HUES64 (cell line): ENCODE measurements around the gene COQ8B.
A peak's percentile ranks its signal among the peaks of the same experiment; 100 is the strongest.

Source experiments
- H3K27ac ChIP-seq: 2 replicates; pipeline ENCODE4 v1.7.0; 2013; ENCODE audit warnings: low read depth, low read length, inconsistent platforms
- H3K27me3 ChIP-seq: 2 replicates; pipeline ENCODE4 v1.6.1; 2013; ENCODE audit warnings: mild to moderate bottlenecking, low read length; ENCODE audit not compliant: insufficient read depth
- H3K36me3 ChIP-seq: 2 replicates; pipeline ENCODE4 v1.6.1; 2013; ENCODE audit warnings: mild to moderate bottlenecking, low read length; ENCODE audit not compliant: insufficient read depth
- H3K4me1 ChIP-seq: 2 replicates; pipeline ENCODE4 v1.6.1; 2013; ENCODE audit warnings: mild to moderate bottlenecking, low read length, moderate library complexity; ENCODE audit not compliant: insufficient read depth
- H3K4me3 ChIP-seq: 2 replicates; pipeline ENCODE4 v1.5.1; 2013; ENCODE audit warnings: mild to moderate bottlenecking, low read length, moderate library complexity
- H3K9ac ChIP-seq: 2 replicates; pipeline ENCODE4 v1.6.1; 2013; ENCODE audit warnings: mild to moderate bottlenecking, low read depth, low read length
- H3K9me3 ChIP-seq: 2 replicates; pipeline ENCODE4 v1.6.1; 2013; ENCODE audit warnings: low read depth, low read length; ENCODE audit not compliant: insufficient read depth
- WGBS: fragments of 150-250, 120-280 bp; methylation state at CpG from one replicate; pipeline ENCODE4 v1.1.7; 2013; ENCODE audit warnings: missing lambda C conversion rate; 5-methylcytosine and 5-hydroxymethylcytosine counted together

The COQ8B gene

DNA sequence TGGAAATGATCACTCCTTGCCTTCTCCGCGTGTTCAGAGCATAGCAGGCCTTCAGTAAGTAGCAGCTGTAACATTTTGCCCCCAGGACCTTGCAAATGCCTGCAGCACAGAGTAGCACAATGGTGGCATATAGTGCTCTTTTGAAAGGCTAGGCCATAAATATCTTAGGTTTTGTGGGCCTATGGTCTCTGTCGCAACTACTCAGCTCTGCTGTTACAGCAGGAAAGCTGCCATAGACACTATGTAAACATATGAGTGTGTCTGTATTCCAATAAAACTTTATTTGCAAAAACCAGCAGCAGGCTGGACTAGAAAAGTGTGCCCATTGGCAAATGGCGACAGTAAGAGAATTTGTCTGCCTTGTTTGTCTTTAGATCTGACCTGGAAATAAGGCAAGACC, 9.6 kb upstream of the COQ8B start:
- Histone ChIP-seq H3K4me3 (no peak overlapping the region), H3K27me3 (no peaks in the 10 kb centered on the region), H3K36me3 (peaks cover 55% of the 10 kb centered on the region), H3K9me3 (no peaks in the 10 kb centered on the region), H3K27ac (no peak overlapping the region), H3K4me1 (no peaks in the 10 kb centered on the region), H3K9ac (no peak overlapping the region)
- WGBS = 95% methylated on average over 4 of the region's 4 CpGs

DNA sequence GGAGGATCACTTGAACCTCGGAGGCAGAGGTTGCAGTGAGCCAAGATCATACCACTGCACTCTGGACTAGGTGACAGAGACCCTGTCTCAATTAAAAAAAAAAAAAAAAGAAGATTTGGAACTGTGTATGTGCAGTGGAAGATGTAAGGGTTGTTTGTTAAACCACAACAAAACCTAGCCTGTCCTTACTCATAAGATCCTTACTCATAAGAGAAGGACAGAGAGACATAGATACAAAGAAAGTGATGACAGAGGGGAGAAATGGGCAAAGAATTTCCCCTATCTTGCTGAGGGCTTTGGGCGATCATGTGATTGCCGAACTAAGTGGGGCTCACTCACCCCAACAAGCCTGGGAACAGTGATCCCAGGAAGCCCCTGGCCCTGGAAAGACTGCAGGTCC, 8.2 kb upstream of the COQ8B start:
- no peak overlapping the region for H3K27ac ChIP-seq
- H3K27me3 ChIP-seq = no peaks in the 10 kb centered on the region
- 96% methylated on average over 3 of the region's 3 CpGs for WGBS
- no peaks in the 10 kb centered on the region for H3K4me1 ChIP-seq
- H3K4me3 ChIP-seq = no peak overlapping the region
- no peak overlapping the region for H3K9ac ChIP-seq
- H3K36me3 ChIP-seq = peaks cover 41% of the 10 kb centered on the region
- no peaks in the 10 kb centered on the region for H3K9me3 ChIP-seq

GRCh38 chr19:40724315-40724714, 7.6 kb upstream of the COQ8B start:
- Histone ChIP-seq H3K4me1 (peaks cover under 1% of the 10 kb centered on the region; the same call in 1 of the 2 replicates), H3K4me3 (no peak overlapping the region), H3K9me3 (no peaks in the 10 kb centered on the region), H3K27me3 (no peaks in the 10 kb centered on the region), H3K9ac (no peak overlapping the region), H3K27ac (no peak overlapping the region), H3K36me3 (peaks cover 38% of the 10 kb centered on the region)
- 98% methylated on average over 4 of the region's 4 CpGs for WGBS

DNA sequence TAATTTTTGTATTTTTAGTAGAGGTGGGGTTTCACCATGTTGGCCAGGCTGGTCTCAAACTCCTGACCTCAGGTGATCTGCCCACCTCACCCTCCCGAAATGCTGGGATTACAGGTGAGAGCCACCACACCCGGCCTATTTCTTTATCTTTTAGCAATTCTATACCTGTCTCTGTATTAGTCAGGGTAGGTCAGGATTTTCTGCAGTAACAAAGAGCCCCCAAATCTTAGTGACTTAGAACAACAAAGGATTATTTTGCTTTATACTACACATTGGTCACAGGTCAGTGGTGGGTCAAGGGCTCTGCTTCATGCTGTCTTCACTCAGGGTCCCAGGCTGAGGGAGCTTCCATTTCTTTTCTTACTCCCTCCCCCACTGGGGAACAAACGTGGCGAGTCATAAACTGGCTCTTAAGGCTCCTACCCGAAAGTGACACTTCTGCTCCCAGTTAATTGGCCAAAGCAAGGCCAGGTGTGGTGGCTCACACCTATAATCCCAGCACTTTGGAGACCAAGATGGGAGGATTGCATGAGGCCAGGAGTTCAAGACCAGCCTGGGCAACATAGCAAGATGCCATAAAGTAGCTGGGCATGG, 7.1 kb upstream of the COQ8B start:
- Histone ChIP-seq H3K9ac (no peak overlapping the region), H3K27me3 (no peaks in the 10 kb centered on the region), H3K27ac (no peak overlapping the region), H3K36me3 (peaks cover 35% of the 10 kb centered on the region), H3K4me3 (no peak overlapping the region), H3K4me1 (peaks cover 4% of the 10 kb centered on the region; the same call in 1 of the 2 replicates), H3K9me3 (no peaks in the 10 kb centered on the region)
- WGBS = 96% methylated on average over 5 of the region's 5 CpGs

- H3K27ac ChIP-seq = no peak overlapping the region
- no peak overlapping the region for H3K4me3 ChIP-seq
- H3K4me1 ChIP-seq = peaks cover 6% of the 10 kb centered on the region
- 91% methylated on average over 5 of the region's 9 CpGs for WGBS
- no peaks in the 10 kb centered on the region for H3K9me3 ChIP-seq
- no peak overlapping the region for H3K9ac ChIP-seq
- no peaks in the 10 kb centered on the region for H3K27me3 ChIP-seq
- peaks cover 21% of the 10 kb centered on the region for H3K36me3 ChIP-seq
Measured at GRCh38 chr19:40721936-40722661, 5.4 kb upstream of the COQ8B start.

DNA sequence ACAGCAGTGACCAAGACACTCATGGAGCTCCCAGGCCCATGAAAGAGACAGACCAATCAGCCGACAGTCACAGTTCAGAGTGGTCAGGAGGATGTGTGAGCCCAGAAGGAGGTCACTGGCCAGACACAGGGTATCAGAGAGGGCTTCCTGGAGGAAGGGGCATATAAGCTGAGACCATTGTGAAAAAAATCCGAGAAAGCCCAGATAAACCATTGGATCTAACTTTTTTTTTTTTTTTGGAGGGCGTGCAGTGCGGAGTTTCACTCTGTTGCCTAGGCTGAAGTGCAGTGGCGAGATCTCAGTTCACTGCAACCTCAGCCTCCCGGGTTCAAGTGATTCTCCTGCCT, 4.4 kb upstream of the COQ8B start:
- no peak overlapping the region for H3K4me3 ChIP-seq
- 86% methylated on average over 6 of the region's 6 CpGs for WGBS
- H3K9ac ChIP-seq = no peak overlapping the region
- H3K36me3 ChIP-seq = peaks cover 14% of the 10 kb centered on the region
- H3K4me1 ChIP-seq = peaks cover 6% of the 10 kb centered on the region
- no peaks in the 10 kb centered on the region for H3K27me3 ChIP-seq
- H3K27ac ChIP-seq = no peak overlapping the region
- no peaks in the 10 kb centered on the region for H3K9me3 ChIP-seq

- H3K27me3 ChIP-seq = no peaks in the 10 kb centered on the region
- H3K9me3 ChIP-seq = no peaks in the 10 kb centered on the region
- no peak overlapping the region for H3K27ac ChIP-seq
- H3K9ac ChIP-seq = no peak overlapping the region
- H3K4me3 ChIP-seq = peak overlapping the region; percentile 84
- peaks cover 7% of the 10 kb centered on the region for H3K4me1 ChIP-seq
- 83% methylated on average over 7 of the region's 7 CpGs for WGBS
- H3K36me3 ChIP-seq = 0 out of 2 replicates have a peak, but pooled peaks cover 5% of the 10 kb centered on the region
Measured at GRCh38 chr19:40719414-40719894, 2.8 kb upstream of the COQ8B start.

- Histone ChIP-seq H3K4me1 (peaks cover 10% of the 10 kb centered on the region), H3K9me3 (no peaks in the 10 kb centered on the region), H3K27me3 (no peaks in the 10 kb centered on the region), H3K9ac (peak overlapping the region; percentile 65), H3K27ac (no peak overlapping the region; the same call in 1 of the 2 replicates), H3K4me3 (peak overlapping the region; percentile 84), H3K36me3 (0 out of 2 replicates have a peak, but pooled peaks cover 3% of the 10 kb centered on the region)
- 19% methylated on average over 16 of the region's 16 CpGs for WGBS
Measured at GRCh38 chr19:40718774-40719391, 2.2 kb upstream of the COQ8B start.

DNA sequence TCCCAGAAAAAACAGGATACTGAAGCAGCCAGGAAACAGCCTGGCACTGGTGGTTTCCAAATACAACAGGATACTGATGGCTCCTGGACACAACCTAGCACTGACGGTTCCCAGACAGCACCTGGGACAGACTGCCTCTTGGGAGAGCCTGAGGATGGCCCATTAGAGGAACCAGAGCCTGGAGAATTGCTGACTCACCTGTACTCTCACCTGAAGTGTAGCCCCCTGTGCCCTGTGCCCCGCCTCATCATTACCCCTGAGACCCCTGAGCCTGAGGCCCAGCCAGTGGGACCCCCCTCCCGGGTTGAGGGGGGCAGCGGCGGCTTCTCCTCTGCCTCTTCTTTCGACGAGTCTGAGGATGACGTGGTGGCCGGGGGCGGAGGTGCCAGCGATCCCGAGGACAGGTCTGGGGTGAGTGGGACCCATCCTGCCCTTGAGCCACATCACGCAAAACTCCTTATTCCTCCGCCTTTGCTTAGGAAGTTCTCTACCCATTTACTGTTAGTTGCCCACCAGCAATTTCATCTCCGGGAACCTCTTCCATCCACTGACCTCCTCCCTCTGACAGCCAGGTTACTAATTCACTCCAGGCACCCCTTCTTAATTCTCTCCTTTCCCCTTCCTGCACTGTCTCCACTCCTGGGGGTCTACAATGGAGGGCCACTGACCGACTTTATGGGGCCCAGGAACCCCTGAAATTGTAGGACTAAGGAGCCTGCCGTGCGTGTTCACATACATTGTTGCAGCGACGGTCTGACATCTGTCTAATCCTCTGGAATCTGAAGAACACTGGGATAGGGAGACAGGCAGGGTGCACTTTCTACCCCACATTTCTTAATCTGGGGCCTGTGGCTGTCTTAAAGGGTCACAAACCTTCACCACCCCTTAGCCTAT, 1.4 kb upstream of the COQ8B start:
- H3K4me1 ChIP-seq = peaks cover 10% of the 10 kb centered on the region

DNA sequence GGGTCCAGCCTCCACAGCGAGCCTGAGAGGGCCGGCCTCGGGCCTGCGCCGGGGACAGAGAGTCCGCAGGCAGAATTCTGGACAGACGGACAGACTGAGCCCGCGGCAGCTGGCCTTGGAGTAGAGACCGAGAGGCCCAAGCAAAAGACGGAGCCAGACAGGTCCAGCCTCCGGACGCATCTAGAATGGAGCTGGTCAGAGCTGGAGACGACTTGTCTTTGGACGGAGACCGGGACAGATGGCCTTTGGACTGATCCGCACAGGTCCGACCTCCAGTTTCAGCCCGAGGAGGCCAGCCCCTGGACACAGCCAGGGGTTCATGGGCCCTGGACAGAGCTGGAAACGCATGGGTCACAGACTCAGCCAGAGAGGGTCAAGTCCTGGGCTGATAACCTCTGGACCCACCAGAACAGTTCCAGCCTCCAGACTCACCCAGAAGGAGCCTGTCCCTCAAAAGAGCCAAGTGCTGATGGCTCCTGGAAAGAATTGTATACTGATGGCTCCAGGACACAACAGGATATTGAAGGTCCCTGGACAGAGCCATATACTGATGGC, 716 bp upstream of the COQ8B start:
- Histone ChIP-seq H3K27ac (peak overlapping the region; percentile 53; the same call in 1 of the 2 replicates), H3K9ac (peak overlapping the region; percentile 80), H3K36me3 (peaks cover 8% of the 10 kb centered on the region), H3K9me3 (no peaks in the 10 kb centered on the region), H3K4me1 (peaks cover 10% of the 10 kb centered on the region), H3K4me3 (peak overlapping the region; percentile 84), H3K27me3 (no peaks in the 10 kb centered on the region)
- WGBS = 2% methylated on average over 20 of the region's 20 CpGs

More for the DNA sequence above, 1.4 kb upstream of the COQ8B start:
- Histone ChIP-seq H3K36me3 (0 out of 2 replicates have a peak, but pooled peaks cover 1% of the 10 kb centered on the region), H3K4me3 (peak overlapping the region; percentile 84), H3K9ac (peak overlapping the region; percentile 65), H3K9me3 (no peaks in the 10 kb centered on the region), H3K27me3 (no peaks in the 10 kb centered on the region), H3K27ac (no peak overlapping the region; the same call in 1 of the 2 replicates)
- WGBS = 17% methylated on average over 20 of the region's 20 CpGs
